Mucosa of descending colon (tissue), 3 donors: ENCODE results near the gene ADAMTS17. TPM values are rescaled to one million over a fixed set of nuclear protein-coding genes. Genes with fewer than 3 reads are reported as not detected.

Experiments
- ATAC-seq: fragments of 200-7000 bp; cut with Tn5 transposase; one replicate; pipeline ENCODE4 v1.9.1; 2020; ENCODE audit warnings: mild to moderate bottlenecking, moderate library complexity
- DNase-seq, 3 donors: peaks; one replicate each; pipeline ENCODE4 v3.0.0-alpha.2; 2020
- H3K36me3 ChIP-seq: fragments of 200-600 bp; one replicate; pipeline ENCODE4 v1.8.0; 2021; ENCODE audit warnings: low read depth, mild to moderate bottlenecking
- H3K4me1 ChIP-seq: fragments of 200-600 bp; one replicate; pipeline ENCODE4 v1.8.0; 2021; ENCODE audit warnings: low read depth, mild to moderate bottlenecking
- H3K4me3 ChIP-seq: fragments of 200-600 bp; one replicate; pipeline ENCODE4 v1.8.0; 2021; ENCODE audit warnings: mild to moderate bottlenecking
- H3K9me3 ChIP-seq: fragments of 200-600 bp; one replicate; pipeline ENCODE4 v1.8.0; 2021; ENCODE audit warnings: mild to moderate bottlenecking
- CTCF ChIP-seq: fragments of 200-600 bp; IDR thresholded peaks from one replicate; pipeline ENCODE4 v1.8.0; 2022; ENCODE audit warnings: antibody characterized with exemption, mild to moderate bottlenecking
- intact Hi-C, 2 donors: fragments of 100-400 bp; cut with DNase I in 1 of 2; cut with micrococcal nuclease in 1 of 2; formaldehyde crosslinking; loops; one replicate each; pipeline versions ENCODE4 v1.11.0 to v1.11.1; 2022; cut with DNase I, micrococcal nuclease
- total RNA-seq, 3 donors: library from RNA; stranded (reverse); fragmentation: NEBNext Ultra II Directional in 2 of 3; extraction: Animal tissue kit (Norgen Biotek cat#: 25700) in 2 of 3; gene quantifications; one replicate each; pipeline versions ENCODE4 v1.2.1 to v1.2.4, GENCODE V29; 2021 to 2023
- donor health status: DM: no; HTN: no; CAD: no; lungs with moderate emphysema.
- donor health status: DM: no; HTN: no; CAD: no.
- donor health status: DM: no; HTN: yes; CAD: no.

ADAMTS17 gene
- total RNA-seq, 3 donors from 2014 or later: 5.2 to 13.8 (median 6.3) TPM

GRCh38 chr15:100007609-100008008 lies 334.2 kb downstream of the ADAMTS17 start:
- Histone ChIP-seq H3K4me1 (no peaks in the 10 kb centered on the region), H3K4me3 (no peak overlapping the region), H3K9me3 (no peaks in the 10 kb centered on the region), H3K36me3 (no peaks in the 10 kb centered on the region)
- DNase-seq (no peak), ATAC-seq (no peak)
- intact Hi-C loops: no loop called here
- TF ChIP-seq CTCF: no peak

GRCh38 chr15:100005715-100006114 lies 336.1 kb downstream of the ADAMTS17 start:
- Histone ChIP-seq H3K4me3 (no peak overlapping the region), H3K4me1 (no peaks in the 10 kb centered on the region), H3K36me3 (no peaks in the 10 kb centered on the region), H3K9me3 (no peaks in the 10 kb centered on the region)
- TF ChIP-seq CTCF: no peak
- DNase-seq (no peak), ATAC-seq (no peak)
- intact Hi-C loops: no loop called here

- no peaks in the 10 kb centered on the region for H3K4me1 ChIP-seq
- H3K36me3 ChIP-seq: no peaks in the 10 kb centered on the region
- DNase-seq (no peak), ATAC-seq (no peak)
- no peaks in the 10 kb centered on the region for H3K9me3 ChIP-seq
- no peak for TF ChIP-seq CTCF
- no peak overlapping the region for H3K4me3 ChIP-seq
- intact Hi-C loops: no loop called here
Observed at GRCh38 chr15:100005013-100005412, 336.8 kb downstream of the ADAMTS17 start.

- H3K4me1 ChIP-seq: no peaks in the 10 kb centered on the region
- H3K9me3 ChIP-seq: no peaks in the 10 kb centered on the region
- ATAC-seq (no peak), DNase-seq (no peak)
- intact Hi-C loops: no loop called here
- no peak overlapping the region for H3K4me3 ChIP-seq
- TF ChIP-seq CTCF: no peak
- no peaks in the 10 kb centered on the region for H3K36me3 ChIP-seq
Observed at GRCh38 chr15:100002787-100003536, 338.8 kb downstream of the ADAMTS17 start.

GRCh38 chr15:100002086-100002620 lies 339.6 kb downstream of the ADAMTS17 start:
- Histone ChIP-seq H3K4me3 (no peak overlapping the region), H3K9me3 (no peaks in the 10 kb centered on the region), H3K36me3 (no peaks in the 10 kb centered on the region), H3K4me1 (no peaks in the 10 kb centered on the region)
- ATAC-seq (no peak), DNase-seq (no peak)
- no peak for TF ChIP-seq CTCF
- intact Hi-C loops: no loop called here
